CD4-positive, alpha-beta T cell treated with Interleukin-17A for 4 hours (primary cell): Measurements from ENCODE around the gene GTF3C4.
A peak's percentile ranks its signal among the peaks of the same experiment; 100 is the strongest.

ENCODE experiments used
- DNase-seq: peaks from one replicate; pipeline ENCODE4 v3.0.0-alpha.2; 2020; ENCODE audit warnings: mixed read lengths

The GTF3C4 gene, protein sequence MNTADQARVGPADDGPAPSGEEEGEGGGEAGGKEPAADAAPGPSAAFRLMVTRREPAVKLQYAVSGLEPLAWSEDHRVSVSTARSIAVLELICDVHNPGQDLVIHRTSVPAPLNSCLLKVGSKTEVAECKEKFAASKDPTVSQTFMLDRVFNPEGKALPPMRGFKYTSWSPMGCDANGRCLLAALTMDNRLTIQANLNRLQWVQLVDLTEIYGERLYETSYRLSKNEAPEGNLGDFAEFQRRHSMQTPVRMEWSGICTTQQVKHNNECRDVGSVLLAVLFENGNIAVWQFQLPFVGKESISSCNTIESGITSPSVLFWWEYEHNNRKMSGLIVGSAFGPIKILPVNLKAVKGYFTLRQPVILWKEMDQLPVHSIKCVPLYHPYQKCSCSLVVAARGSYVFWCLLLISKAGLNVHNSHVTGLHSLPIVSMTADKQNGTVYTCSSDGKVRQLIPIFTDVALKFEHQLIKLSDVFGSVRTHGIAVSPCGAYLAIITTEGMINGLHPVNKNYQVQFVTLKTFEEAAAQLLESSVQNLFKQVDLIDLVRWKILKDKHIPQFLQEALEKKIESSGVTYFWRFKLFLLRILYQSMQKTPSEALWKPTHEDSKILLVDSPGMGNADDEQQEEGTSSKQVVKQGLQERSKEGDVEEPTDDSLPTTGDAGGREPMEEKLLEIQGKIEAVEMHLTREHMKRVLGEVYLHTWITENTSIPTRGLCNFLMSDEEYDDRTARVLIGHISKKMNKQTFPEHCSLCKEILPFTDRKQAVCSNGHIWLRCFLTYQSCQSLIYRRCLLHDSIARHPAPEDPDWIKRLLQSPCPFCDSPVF

GRCh38 chr9:132670457-132671391, at the start of gene GTF3C4:
Gene GTF3C4 (plus strand): TSS chr9:132670464. CDS start chr9:132670599, 135 bp downstream.
- DNase-seq: peak; percentile 46

DNA sequence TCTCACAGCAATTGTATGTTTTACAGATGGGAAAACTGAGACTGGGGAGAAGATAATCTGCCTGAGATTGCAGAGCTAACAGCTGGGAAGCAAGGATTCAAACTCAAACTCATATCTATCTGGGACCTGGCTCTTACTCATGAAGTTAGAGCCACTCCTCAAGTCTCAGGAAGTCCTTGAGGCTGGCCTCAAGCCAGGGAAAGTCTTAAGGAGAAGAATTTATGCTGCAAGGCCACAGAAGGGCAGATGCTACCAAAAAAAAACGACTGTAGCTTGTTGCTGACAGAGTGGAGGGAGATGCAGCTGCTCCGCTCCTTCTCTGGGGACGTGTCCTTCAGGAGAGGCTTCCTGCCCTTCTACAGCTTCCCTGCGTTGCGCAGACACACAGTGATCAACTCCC, 48.1 kb upstream of the GTF3C4 start:
- no peak for DNase-seq

GRCh38 chr9:132626285-132626684, 44.0 kb upstream of the GTF3C4 start:
- no peak for DNase-seq

DNA sequence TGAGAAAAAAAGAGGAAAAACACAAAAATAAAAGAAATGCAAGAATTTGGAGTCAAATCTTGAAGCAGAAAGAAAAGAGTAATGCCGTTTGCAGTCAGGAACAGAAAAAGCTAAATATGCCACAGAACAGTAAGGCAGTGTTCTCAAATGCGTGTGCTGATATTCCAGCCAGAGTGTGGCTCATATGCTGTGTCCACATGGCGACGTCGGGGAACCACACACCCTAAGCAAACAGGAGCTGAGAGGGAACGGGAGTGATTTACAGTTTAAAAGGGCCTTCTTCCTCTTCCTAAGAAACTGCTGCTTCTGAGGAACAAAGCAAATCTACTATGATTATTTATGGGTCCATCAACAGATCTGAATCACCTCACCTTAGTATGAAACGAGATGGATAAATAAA, 43.2 kb upstream of the GTF3C4 start:
- DNase-seq: no peak

DNA sequence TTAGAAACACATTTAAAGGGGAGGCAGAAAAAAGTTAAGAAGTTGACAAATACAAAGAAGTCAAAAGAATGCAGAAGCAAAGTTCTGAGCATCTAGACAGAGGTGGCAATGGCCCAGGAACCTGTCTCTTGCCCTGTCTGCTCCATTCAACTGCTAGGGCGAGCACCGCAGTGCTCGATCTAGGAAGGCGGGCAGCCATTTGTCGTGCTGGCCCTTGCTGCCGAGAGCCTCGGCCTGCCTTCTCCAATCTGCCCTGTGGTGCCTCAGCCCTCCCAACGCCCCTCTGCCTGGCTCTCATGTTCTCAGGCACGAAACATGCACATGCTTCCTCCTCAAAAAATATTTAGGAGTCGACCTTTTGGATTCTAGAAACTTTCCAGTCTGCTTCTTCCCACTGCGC, 42.7 kb upstream of the GTF3C4 start:
- no peak for DNase-seq

DNA sequence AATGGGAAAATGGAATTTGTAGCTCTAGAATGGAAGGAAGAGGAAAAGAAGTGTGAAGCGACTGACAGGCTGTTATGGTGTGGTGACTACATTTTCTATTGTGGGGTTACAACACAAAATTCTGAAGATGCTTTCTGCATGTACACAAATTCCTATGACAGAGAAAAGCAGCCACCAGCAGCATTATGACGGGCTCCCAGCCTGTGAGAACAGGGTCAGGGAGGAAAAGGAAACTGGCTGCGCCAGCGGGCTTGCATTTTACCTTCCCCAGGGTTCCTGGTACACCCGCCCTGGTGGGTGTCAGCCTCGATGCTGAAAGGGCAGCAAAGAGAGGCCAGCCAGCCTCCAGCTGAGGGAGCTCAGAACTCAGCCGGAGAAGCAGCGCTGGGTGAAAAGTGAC, 41.5 kb upstream of the GTF3C4 start:
- no peak for DNase-seq

GRCh38 chr9:132630116-132630515, 40.1 kb upstream of the GTF3C4 start:
- no peak for DNase-seq

DNA sequence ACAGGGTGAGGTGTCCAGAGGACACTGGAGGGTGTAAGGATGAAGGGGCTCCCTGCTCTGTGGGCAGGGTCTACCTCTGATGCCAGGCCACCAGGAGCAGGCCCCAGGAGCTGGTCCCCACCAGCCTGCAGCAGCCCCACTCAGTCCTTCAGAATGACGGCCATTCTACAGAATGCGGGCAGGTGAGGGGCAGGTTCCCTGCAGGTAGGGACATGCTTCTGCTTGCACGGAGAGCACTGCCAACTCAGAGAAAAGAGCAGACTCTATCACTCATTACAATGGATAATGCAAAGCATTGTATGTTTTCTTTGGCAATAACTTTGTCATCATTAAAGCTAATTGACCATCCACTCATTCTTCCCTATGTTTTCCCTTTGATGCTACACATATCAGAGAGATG, 39.5 kb upstream of the GTF3C4 start:
- no peak for DNase-seq

GRCh38 chr9:132631280-132631679, 39.0 kb upstream of the GTF3C4 start:
- no peak for DNase-seq

DNA sequence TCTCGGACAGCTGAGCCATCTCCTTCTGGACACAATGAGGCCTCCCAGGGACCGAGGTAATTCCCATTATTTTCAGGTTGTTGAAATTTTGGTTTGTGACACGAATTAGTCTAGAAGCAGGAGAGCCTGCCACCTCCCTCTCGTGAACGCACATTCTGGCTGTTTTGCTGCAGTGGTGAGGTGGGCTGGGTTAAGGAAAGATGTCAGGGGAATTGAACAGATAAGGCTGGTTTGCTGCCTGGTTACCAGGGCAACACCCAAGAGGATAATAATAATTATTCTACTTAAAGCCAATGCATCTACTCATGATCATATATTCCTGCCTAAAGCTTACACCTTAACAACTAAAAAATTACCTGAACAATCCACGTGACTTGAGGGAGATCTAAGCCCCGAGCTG, 38.6 kb upstream of the GTF3C4 start:
- no peak for DNase-seq

GRCh38 chr9:132632413-132633129, 37.7 kb upstream of the GTF3C4 start:
- no peak for DNase-seq

GRCh38 chr9:132634327-132634726, 35.9 kb upstream of the GTF3C4 start:
- DNase-seq: no peak

DNA sequence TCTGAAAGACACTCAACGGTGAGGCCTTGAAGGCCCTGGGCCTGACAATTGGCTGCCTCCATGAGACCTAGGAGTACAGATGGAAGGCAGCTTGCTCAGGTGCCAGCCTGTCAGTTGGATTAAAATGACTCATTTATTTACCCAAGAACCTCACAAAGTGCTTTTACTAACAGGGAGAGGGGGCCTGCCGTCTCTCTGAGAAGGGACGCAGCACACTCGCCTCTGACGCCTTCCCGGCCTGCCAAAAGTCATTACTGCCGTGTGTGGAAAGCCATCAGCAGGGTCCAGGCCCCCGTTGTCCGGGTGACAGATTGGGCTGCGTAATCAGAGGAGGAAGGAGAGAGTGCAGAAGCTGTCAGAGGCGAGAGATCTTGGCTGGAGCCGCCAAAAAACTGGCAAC, 32.9 kb upstream of the GTF3C4 start:
- DNase-seq: no peak

GRCh38 chr9:132637801-132638200, 32.5 kb upstream of the GTF3C4 start:
- no peak for DNase-seq

- DNase-seq: no peak
Measured at GRCh38 chr9:132638240-132638639, 32.0 kb upstream of the GTF3C4 start.

GRCh38 chr9:132639322-132639721, 30.9 kb upstream of the GTF3C4 start:
- DNase-seq: no peak

GRCh38 chr9:132641216-132641615, 29.0 kb upstream of the GTF3C4 start:
- DNase-seq: no peak

- DNase-seq: no peak
Measured at GRCh38 chr9:132644251-132644650, 26.0 kb upstream of the GTF3C4 start.

DNA sequence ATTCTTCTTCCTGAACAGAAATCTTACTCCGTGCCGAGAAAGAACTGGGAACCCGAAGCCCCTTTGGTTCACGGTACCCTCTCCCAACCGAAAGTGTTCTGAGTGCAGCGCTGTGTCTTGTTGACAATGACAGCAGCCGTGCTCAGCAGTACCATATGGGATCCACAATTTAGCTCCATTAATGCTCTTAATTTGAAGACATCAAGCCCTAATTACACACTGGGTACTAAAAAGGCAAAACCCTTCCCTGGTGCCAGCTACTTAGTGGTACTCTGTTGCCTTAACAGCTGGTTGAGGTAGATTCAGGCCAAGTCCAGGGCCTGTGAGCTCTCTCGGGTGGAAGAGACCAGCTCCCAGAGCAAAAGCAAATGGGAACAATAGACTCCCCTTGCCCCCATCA, 25.0 kb upstream of the GTF3C4 start:
- DNase-seq: no peak

- no peak for DNase-seq
Measured at GRCh38 chr9:132645711-132646110, 24.6 kb upstream of the GTF3C4 start.

DNA sequence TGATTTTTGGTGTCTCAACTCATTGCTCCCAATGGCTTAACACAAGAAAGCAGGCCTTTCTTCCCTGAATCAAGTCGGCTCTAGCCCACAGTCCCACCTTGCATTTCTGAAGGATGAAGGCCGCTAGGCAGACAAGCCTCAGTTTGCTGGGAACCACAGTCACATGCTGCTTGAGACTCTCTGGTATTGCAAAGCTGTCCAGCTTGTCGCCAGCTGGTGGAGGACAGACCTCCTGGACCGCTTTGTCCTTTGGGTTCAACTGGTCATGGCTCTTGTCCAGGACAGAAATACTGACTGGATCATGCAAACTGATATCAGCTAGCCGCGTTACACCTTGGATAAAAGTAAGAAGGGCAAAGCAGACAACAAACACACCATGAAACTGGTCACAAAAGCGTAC, 23.5 kb upstream of the GTF3C4 start:
- no peak for DNase-seq

DNA sequence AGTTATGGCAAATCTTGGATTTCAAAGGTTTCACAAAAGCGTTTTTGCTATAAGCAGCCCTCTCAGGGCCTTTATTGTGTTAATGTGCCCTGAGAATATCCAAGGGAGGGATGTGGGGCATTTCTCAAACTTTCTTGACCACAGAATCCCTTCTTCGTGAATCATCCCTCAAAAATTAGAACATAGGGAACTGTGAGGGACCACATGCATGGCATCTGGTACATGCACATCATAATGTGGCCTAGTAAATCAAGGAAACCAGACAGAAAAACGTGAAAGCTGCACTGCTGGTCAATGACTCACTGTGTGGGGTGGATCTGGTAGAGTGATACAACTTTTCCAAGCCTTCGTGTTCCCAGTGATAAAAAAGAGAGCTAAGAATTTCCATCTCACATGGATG, 22.9 kb upstream of the GTF3C4 start:
- DNase-seq: no peak
